HFF-Myc (cell line): Measurements from ENCODE around the gene GAGE12G.

Experiments
- DNase-seq: peaks from one replicate; pipeline ENCODE4 v3.0.0-alpha.2; 2011; ENCODE audit warnings: low read depth; ENCODE audit errors: extremely low read depth
- H3K4me3 ChIP-seq: replicated peaks from 2 replicates; pipeline ENCODE4 v1.5.1; 2011; ENCODE audit warnings: low read depth, mild to moderate bottlenecking, control low read depth, low read length
- CTCF ChIP-seq: IDR thresholded peaks from 2 replicates; pipeline ENCODE4 v1.5.1; 2012; ENCODE audit warnings: mild to moderate bottlenecking, low read depth, low read length, control low read depth; ENCODE audit errors: missing control alignments

GAGE12G gene

GRCh38 chrX:49618574-49618973, 48.4 kb downstream of the GAGE12G start:
- no peak overlapping the region for H3K4me3 ChIP-seq
- no peak for TF ChIP-seq CTCF
- DNase-seq = no peak
